Smooth muscle cell (in vitro differentiated cells): Measurements from ENCODE around the gene PACS2. TPM values are rescaled to one million over a fixed set of nuclear protein-coding genes. Genes with fewer than 3 reads are reported as not detected.

Experiments
- DNase-seq: peaks from one replicate; lab custom pipeline; 2025; ENCODE audit not compliant: unreplicated experiment; lab: John Stamatoyannopoulos, UW
- H2AFZ ChIP-seq: fragments of 200-600 bp; sonication (generic); 2 replicates; pipeline ENCODE4 v1.6.0; 2016; ENCODE audit warnings: antibody characterized with exemption, low read depth, mild to moderate bottlenecking
- H3F3A ChIP-seq: fragments of 200-600 bp; sonication (generic); 2 replicates; pipeline ENCODE4 v1.6.0; 2017; ENCODE audit warnings: antibody characterized with exemption, low read depth
- H3K27ac ChIP-seq: fragments of 200-600 bp; sonication (generic); 2 replicates; pipeline ENCODE4 v1.5.1; 2016; ENCODE audit warnings: low read depth, mild to moderate bottlenecking
- H3K27me3 ChIP-seq: fragments of 200-600 bp; sonication (generic); 2 replicates; pipeline ENCODE4 v1.6.1; 2016; ENCODE audit warnings: low read depth, mild to moderate bottlenecking
- H3K36me3 ChIP-seq: fragments of 200-600 bp; sonication (generic); 2 replicates; pipeline ENCODE4 v1.5.1; 2016; ENCODE audit warnings: low read depth
- H3K4me1 ChIP-seq: fragments of 200-600 bp; sonication (generic); 2 replicates; pipeline ENCODE4 v1.5.1; 2016; ENCODE audit warnings: low read depth
- H3K4me2 ChIP-seq: fragments of 200-600 bp; sonication (generic); 2 replicates; pipeline ENCODE4 v1.6.0; 2016; ENCODE audit warnings: mild to moderate bottlenecking
- H3K4me3 ChIP-seq: fragments of 200-600 bp; sonication (generic); 2 replicates; pipeline ENCODE4 v1.5.1; 2016; ENCODE audit warnings: mild to moderate bottlenecking
- H3K79me2 ChIP-seq: fragments of 200-600 bp; sonication (generic); 2 replicates; pipeline ENCODE4 v1.6.0; 2016; ENCODE audit warnings: low read depth, mild to moderate bottlenecking
- H3K9ac ChIP-seq: fragments of 200-600 bp; sonication (generic); 2 replicates; pipeline ENCODE4 v1.6.0; 2016; ENCODE audit warnings: low read depth
- H3K9me3 ChIP-seq: fragments of 200-600 bp; sonication (generic); replicated peaks from 2 replicates; pipeline ENCODE4 v1.5.1; 2016; ENCODE audit warnings: low read depth
- H4K20me1 ChIP-seq: fragments of 200-600 bp; sonication (generic); 2 replicates; pipeline ENCODE4 v1.6.0; 2016; ENCODE audit warnings: low read depth
- WGBS: methylation state at CpG from one replicate; pipeline ENCODE4 v1.1.7; 2016; ENCODE audit warnings: low lambda C conversion rate; 5-methylcytosine and 5-hydroxymethylcytosine counted together
- polyA plus RNA-seq: library from polyadenylated mRNA; unstranded; fragments of >200 nt; fragmentation: Nextera tagmentation; extraction: Ambion mirVana; gene quantifications from 2 replicates; pipeline ENCODE4 v1.2.1, GENCODE V29; 2016
- total RNA-seq: library from RNA; depleted of rRNA; stranded (reverse); fragments of >200 nt; gene quantifications from 2 replicates; pipeline ENCODE4 v1.2.3, GENCODE V29; 2014
- TF ChIP-seq, protein P1 (sequence below): fragments of 200-600 bp; sonication (generic); IDR thresholded peaks from 2 replicates; pipeline ENCODE4 v1.5.1; 2017; ENCODE audit warnings: borderline replicate concordance, mild to moderate bottlenecking, antibody characterized with exemption; ENCODE audit not compliant: insufficient read depth, poor library complexity, severe bottlenecking

Gene PACS2
- total and polyA plus RNA-seq, 2 experiments from 2014 or later, result 36.9 to 49.1 TPM

DNA sequence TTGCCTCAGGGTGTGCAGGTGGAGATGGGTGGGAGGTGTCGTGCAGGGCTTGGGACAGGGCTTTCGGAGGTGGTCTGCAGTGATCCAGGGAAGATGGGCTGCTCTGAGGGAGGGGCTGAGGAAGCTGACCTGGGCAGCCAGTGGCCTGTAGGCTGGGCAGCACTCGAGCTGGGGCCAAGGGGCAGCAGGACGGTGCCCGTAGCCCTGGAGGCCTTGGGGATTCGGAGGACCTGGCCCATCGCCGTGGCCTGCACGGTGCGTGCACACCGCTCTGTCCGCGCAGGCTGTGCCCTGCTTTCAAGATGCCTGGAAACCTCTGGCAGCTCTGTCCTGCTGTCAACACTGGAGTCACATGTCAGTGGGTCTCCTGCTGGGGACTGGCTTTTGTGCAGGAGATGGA lies 9.1 kb downstream of the PACS2 start:
- no peak overlapping the region for H3K4me2 ChIP-seq
- no peaks in the 10 kb centered on the region for H3K27me3 ChIP-seq
- peaks cover 98% of the 10 kb centered on the region for H4K20me1 ChIP-seq
- TF ChIP-seq, protein P1, sequence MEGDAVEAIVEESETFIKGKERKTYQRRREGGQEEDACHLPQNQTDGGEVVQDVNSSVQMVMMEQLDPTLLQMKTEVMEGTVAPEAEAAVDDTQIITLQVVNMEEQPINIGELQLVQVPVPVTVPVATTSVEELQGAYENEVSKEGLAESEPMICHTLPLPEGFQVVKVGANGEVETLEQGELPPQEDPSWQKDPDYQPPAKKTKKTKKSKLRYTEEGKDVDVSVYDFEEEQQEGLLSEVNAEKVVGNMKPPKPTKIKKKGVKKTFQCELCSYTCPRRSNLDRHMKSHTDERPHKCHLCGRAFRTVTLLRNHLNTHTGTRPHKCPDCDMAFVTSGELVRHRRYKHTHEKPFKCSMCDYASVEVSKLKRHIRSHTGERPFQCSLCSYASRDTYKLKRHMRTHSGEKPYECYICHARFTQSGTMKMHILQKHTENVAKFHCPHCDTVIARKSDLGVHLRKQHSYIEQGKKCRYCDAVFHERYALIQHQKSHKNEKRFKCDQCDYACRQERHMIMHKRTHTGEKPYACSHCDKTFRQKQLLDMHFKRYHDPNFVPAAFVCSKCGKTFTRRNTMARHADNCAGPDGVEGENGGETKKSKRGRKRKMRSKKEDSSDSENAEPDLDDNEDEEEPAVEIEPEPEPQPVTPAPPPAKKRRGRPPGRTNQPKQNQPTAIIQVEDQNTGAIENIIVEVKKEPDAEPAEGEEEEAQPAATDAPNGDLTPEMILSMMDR, result no peak
- H3K36me3 ChIP-seq, result no peaks in the 10 kb centered on the region
- WGBS, result over 99% methylated on average over 13 of the region's 13 CpGs
- H3F3A ChIP-seq, result no peaks in the 10 kb centered on the region
- no peak for DNase-seq
- no peak overlapping the region for H3K27ac ChIP-seq
- H3K79me2 ChIP-seq, result peaks cover 71% of the 10 kb centered on the region
- H3K9me3 ChIP-seq, result no peaks in the 10 kb centered on the region
- no peak overlapping the region for H3K9ac ChIP-seq
- no peak overlapping the region for H3K4me3 ChIP-seq
- H2AFZ ChIP-seq, result no peak overlapping the region
- H3K4me1 ChIP-seq, result peaks cover 8% of the 10 kb centered on the region

DNA sequence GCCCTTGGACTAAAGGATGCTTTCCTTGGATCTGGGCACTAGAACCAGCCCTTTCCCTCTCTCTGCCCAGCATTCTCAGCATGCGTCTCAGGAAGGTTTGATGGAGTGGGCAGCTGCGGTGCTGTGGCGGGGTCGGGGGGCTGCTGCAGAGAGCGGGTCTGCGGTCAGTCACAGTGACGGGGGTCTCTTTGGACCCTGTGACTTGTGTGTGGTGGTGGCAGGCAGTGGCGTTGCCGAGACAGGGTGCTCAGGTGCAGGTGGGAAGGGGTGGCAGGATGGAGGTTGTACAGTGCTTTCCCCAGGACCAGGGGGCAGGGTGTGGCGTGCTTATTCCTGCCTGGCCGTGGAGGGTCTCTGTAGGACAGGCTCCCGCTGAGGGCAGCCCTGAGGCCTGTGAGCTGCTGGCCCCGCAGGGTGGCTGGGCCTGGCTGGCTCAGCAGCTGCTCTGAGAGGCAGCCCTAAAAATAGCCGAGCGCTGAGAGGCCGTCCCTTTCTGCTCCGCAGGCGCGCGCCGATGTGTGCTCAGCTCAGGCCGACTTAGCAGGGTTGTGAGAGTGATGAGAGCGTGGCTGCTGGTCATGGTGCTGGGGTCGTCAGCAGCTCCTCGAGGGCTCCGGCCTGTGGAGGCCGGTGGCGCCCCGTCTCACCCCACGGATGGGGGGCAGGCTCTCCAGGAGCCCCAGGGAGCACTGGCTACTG lies 9.7 kb downstream of the PACS2 start:
- TF ChIP-seq, protein P1, result no peak
- 95% methylated on average over 30 of the region's 30 CpGs for WGBS
- Histone ChIP-seq H3K9ac (no peak overlapping the region), H3K36me3 (no peaks in the 10 kb centered on the region), H2AFZ (no peak overlapping the region), H3K4me1 (peaks cover 8% of the 10 kb centered on the region), H3F3A (no peaks in the 10 kb centered on the region), H4K20me1 (peaks cover 97% of the 10 kb centered on the region), H3K79me2 (peaks cover 65% of the 10 kb centered on the region), H3K27me3 (no peaks in the 10 kb centered on the region), H3K27ac (no peak overlapping the region), H3K4me3 (no peak overlapping the region), H3K4me2 (no peak overlapping the region), H3K9me3 (no peaks in the 10 kb centered on the region)
- no peak for DNase-seq

DNA sequence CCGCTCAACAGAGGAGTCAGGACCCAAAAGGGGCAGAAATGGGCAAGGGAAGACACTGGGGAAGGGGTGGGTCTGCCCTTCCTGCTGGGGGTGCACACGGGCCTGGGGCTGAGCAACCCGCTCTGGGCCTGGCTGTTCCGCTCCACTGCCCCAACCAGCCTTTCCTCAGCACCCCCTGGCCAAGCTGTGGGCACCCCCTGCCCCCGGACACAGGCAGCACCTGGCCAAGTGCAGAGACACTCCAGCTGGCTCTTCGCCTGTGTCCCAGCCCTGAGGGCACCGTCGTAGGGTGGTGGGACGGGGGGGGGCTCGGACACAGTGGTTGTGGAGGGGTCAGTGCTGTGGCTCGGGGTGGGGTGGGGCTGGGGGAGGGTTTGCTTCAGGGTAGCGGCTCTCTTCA lies 10.3 kb downstream of the PACS2 start:
- no peak overlapping the region for H3K27ac ChIP-seq
- WGBS, result 96% methylated on average over 11 of the region's 12 CpGs
- H3K4me3 ChIP-seq, result no peak overlapping the region
- peaks cover 91% of the 10 kb centered on the region for H4K20me1 ChIP-seq
- H3F3A ChIP-seq, result no peaks in the 10 kb centered on the region
- H3K79me2 ChIP-seq, result peaks cover 59% of the 10 kb centered on the region
- TF ChIP-seq, protein P1, result no peak
- no peak overlapping the region for H2AFZ ChIP-seq
- H3K9me3 ChIP-seq, result no peaks in the 10 kb centered on the region
- H3K9ac ChIP-seq, result no peak overlapping the region
- DNase-seq, result no peak
- peaks cover 8% of the 10 kb centered on the region for H3K4me1 ChIP-seq
- no peaks in the 10 kb centered on the region for H3K36me3 ChIP-seq
- no peak overlapping the region for H3K4me2 ChIP-seq
- no peaks in the 10 kb centered on the region for H3K27me3 ChIP-seq

DNA sequence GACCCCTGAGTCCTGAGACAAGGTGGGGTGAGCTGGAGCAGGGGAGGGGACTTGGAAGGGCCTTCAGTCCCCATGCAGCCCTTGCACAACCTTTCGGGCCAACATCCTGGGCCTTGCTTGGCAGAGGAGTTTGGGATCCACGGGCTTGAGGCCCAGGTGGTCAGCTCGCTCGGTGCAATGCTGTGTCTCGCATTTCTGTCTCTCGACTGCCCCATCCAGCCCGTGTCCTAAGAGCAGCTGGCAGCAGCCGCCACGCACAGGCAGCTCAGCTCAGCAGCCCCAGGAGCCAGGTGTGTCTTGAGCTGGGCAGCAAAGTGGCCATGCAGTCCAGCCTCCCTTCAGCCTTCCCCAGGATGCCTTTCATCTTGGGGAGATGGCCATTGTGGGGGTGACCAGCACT lies 10.8 kb downstream of the PACS2 start:
- Histone ChIP-seq H2AFZ (no peak overlapping the region), H3K9me3 (no peaks in the 10 kb centered on the region), H3K36me3 (no peaks in the 10 kb centered on the region), H3K4me3 (no peak overlapping the region), H4K20me1 (peaks cover 89% of the 10 kb centered on the region), H3K27me3 (no peaks in the 10 kb centered on the region), H3K4me1 (peaks cover 9% of the 10 kb centered on the region), H3K27ac (no peak overlapping the region), H3K9ac (no peak overlapping the region), H3K4me2 (no peak overlapping the region), H3K79me2 (peaks cover 55% of the 10 kb centered on the region), H3F3A (no peaks in the 10 kb centered on the region)
- no peak for DNase-seq
- TF ChIP-seq, protein P1, result no peak
- 100% methylated on average over 9 of the region's 9 CpGs for WGBS
